GM20000 (cell line): Measurements from ENCODE around the gene LYPD8.

Experiments used
- DNase-seq: peaks from one replicate; pipeline ENCODE4 v3.0.0; 2012; ENCODE audit warnings: low spot score
- TF ChIP-seq, protein P1 (sequence below): IDR thresholded peaks from 2 replicates; pipeline ENCODE4 v1.5.1; 2012; ENCODE audit warnings: mild to moderate bottlenecking, control low read depth; ENCODE audit errors: extremely low read depth, missing control alignments

LYPD8 gene

GRCh38 chr1:248757784-248758195 lies 2.2 kb upstream of the LYPD8 start:
- TF ChIP-seq, protein P1, sequence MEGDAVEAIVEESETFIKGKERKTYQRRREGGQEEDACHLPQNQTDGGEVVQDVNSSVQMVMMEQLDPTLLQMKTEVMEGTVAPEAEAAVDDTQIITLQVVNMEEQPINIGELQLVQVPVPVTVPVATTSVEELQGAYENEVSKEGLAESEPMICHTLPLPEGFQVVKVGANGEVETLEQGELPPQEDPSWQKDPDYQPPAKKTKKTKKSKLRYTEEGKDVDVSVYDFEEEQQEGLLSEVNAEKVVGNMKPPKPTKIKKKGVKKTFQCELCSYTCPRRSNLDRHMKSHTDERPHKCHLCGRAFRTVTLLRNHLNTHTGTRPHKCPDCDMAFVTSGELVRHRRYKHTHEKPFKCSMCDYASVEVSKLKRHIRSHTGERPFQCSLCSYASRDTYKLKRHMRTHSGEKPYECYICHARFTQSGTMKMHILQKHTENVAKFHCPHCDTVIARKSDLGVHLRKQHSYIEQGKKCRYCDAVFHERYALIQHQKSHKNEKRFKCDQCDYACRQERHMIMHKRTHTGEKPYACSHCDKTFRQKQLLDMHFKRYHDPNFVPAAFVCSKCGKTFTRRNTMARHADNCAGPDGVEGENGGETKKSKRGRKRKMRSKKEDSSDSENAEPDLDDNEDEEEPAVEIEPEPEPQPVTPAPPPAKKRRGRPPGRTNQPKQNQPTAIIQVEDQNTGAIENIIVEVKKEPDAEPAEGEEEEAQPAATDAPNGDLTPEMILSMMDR = no peak
- no peak for DNase-seq

DNA sequence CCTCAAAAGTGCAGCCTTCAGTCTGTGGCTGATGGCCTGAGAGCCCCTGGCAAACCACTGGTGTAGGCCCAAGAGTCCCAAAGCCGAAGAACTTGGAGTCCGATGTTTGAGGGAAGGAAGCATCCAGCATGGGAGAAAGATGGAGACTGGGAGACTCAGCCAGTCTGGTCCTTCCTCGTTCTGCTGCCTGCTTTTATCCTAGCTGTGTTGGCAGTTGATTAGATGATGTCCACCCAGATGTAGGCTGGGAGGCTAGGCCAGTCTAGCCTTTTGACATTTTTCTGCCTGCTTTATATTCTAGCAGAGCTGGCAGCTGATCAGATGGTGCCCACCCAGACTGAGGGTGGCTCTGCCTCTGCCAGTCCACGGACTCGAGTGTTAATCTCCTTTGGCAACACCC lies 1.1 kb upstream of the LYPD8 start:
- TF ChIP-seq, protein P1 = no peak
- DNase-seq = no peak

GRCh38 chr1:248756151-248756550 lies 592 bp upstream of the LYPD8 start:
- no peak for DNase-seq
- TF ChIP-seq, protein P1 = no peak

- no peak for DNase-seq
- TF ChIP-seq, protein P1 = no peak
Measured at GRCh38 chr1:248753708-248754280, 1.8 kb downstream of the LYPD8 start.

DNA sequence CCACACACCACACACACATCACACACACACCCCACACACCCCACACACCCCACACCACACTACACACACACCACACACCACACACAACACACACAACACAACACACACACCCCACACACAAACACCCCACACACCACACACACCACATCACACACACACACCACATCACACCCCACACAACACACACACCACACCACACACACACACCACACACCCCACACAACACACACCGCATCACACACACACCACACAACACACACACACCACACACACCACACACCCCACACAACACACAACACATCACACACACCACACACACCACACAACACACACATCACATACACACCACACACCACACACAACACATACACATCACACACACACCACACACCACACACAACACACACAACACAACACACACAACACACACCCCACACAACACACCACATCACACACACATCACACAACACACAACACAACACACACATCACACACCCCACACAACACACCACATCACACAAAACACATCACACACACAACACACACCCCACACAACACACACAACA lies 2.4 kb downstream of the LYPD8 start:
- DNase-seq = no peak
- TF ChIP-seq, protein P1 = no peak

DNA sequence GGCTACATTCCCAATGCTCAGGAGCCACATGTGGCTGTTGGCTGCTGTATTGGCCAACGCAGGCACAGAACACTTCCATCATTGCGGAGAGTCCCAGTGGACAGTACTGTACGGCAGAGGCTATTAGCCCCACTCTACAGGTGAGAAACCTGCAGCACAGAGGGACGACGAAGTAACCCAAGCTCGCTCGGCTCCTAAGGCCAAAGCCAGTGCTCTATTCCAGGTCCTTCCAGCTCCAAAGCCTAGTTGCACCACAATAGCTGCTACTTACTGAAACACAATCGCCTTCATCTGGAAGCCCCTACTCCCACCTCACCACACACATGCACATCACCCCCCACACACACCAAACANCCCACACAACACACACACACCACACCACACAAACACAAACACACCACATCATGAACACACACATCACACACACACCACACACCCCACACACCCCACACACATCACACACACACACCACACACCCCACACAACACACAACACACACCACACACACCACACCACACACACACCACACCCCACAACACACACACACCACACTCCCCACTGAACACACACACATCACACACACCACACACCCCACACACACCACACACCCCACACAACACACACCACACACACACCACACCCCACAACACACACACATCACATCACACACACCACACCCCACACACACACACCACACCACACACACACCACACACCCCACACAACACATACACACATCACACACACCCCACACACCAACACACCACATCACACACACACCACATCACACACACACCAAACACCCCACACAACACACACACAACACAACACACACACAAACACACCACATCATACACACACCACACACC lies 3.2 kb downstream of the LYPD8 start:
- TF ChIP-seq, protein P1 = no peak
- DNase-seq = peak; percentile 18

GRCh38 chr1:248751635-248752034 lies 3.9 kb downstream of the LYPD8 start:
- peak; percentile 7 for DNase-seq
- TF ChIP-seq, protein P1 = no peak
